HL-60 (cell line): ENCODE data around the gene CAMTA1.

Experiments
- DNase-seq, 2 experiments: peaks; one replicate each; pipeline ENCODE4 v3.0.0-alpha.2; 2010 to 2020; ENCODE audit warnings: low read depth in 1 of 2, low spot score in 1 of 2
- H3K27ac ChIP-seq: fragments of 250-450 bp; sonication (Bioruptor Pico); replicated peaks from 2 replicates; pipeline ENCODE4 v1.5.1; 2020; ENCODE audit warnings: mild to moderate bottlenecking, moderate library complexity
- H3K27me3 ChIP-seq: fragments of 250-450 bp; sonication (Bioruptor Pico); 2 replicates; pipeline ENCODE4 v1.5.1; 2021; ENCODE audit warnings: mild to moderate bottlenecking, moderate library complexity; ENCODE audit not compliant: insufficient read depth, poor library complexity, severe bottlenecking
- H3K4me3 ChIP-seq: replicated peaks from 2 replicates; pipeline ENCODE4 v1.5.1; 2011; ENCODE audit warnings: mild to moderate bottlenecking, control low read depth, low read length; ENCODE audit not compliant: insufficient read depth
- CTCF ChIP-seq: IDR thresholded peaks from one replicate; pipeline ENCODE4 v1.5.1; 2011; ENCODE audit warnings: low read length, control low read depth, inconsistent platforms; ENCODE audit not compliant: insufficient read depth
- GABPA ChIP-seq: IDR thresholded peaks from 2 replicates; pipeline ENCODE4 v1.6.1; 2012; ENCODE audit warnings: low read depth
- POLR2AphosphoS5 ChIP-seq: IDR thresholded peaks from 2 replicates; pipeline ENCODE4 v1.6.1; 2012; ENCODE audit warnings: low read depth
- REST ChIP-seq: IDR thresholded peaks from 2 replicates; pipeline ENCODE4 v1.6.1; 2012; ENCODE audit warnings: low read depth; ENCODE audit not compliant: insufficient replicate concordance
- SPI1 ChIP-seq: IDR thresholded peaks from 2 replicates; pipeline ENCODE4 v1.6.1; 2012; ENCODE audit warnings: low read depth, mild to moderate bottlenecking, borderline replicate concordance

The CAMTA1 gene

GRCh38 chr1:6979003-6979613 is 193.9 kb downstream of the CAMTA1 start:
- H3K27ac ChIP-seq: no peak overlapping the region
- DNase-seq: no peak
- H3K27me3 ChIP-seq: no peaks in the 10 kb centered on the region
- no peak overlapping the region for H3K4me3 ChIP-seq
- TF ChIP-seq GABPA: no peak
- no peak for TF ChIP-seq CTCF
- TF ChIP-seq POLR2AphosphoS5: no peak
- no peak for TF ChIP-seq SPI1
- TF ChIP-seq REST: no peak

DNA sequence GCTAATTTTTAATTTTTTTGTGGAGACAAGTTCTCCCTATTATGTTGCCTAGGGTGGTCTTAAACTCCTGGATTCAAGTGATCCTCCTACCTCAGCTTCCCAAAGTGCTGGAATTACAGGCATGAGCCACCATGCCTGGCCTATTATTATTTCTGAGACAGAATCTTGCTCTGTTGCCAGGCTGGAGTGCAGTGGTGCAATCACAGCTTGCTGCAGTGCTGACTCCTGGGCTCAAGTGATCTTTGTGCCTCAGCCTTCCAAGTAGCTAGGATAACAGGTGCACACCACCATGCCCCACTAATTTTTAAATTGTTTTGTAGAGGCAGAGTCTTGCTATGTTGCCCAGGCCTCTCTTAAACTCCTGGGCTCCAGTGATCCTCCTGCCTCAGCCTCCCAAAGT is 196.3 kb downstream of the CAMTA1 start:
- TF ChIP-seq REST: no peak
- no peak for TF ChIP-seq CTCF
- no peak for TF ChIP-seq POLR2AphosphoS5
- TF ChIP-seq GABPA: no peak
- no peak for TF ChIP-seq SPI1

GRCh38 chr1:6982443-6982842 is 197.2 kb downstream of the CAMTA1 start:
- Histone ChIP-seq H3K27me3 (no peaks in the 10 kb centered on the region), H3K4me3 (no peak overlapping the region), H3K27ac (no peak overlapping the region)
- TF ChIP-seq REST (no peak), POLR2AphosphoS5 (no peak), SPI1 (no peak), GABPA (no peak), CTCF (no peak)
- no peak for DNase-seq

More for the DNA sequence above, 196.3 kb downstream of the CAMTA1 start:
- no peak for DNase-seq
- no peaks in the 10 kb centered on the region for H3K27me3 ChIP-seq
- no peak overlapping the region for H3K27ac ChIP-seq
- H3K4me3 ChIP-seq: no peak overlapping the region
